Activated CD8-positive, alpha-beta memory T cell treated with anti-CD3 and anti-CD28 coated beads, Interleukin-2, amount 50 U/mL, for 1 hour (primary cell): ENCODE results near the gene NTRK2.
"Not testable (repeated sequence)": the region's sequence is repeated elsewhere in the genome, so short reads cannot be mapped to it uniquely, and the experiment has no call there.

Source experiments
- DNase-seq: peaks from one replicate; pipeline ENCODE4 v3.0.0-alpha.2; 2020; ENCODE audit errors: extremely low read depth

The NTRK2 gene

DNA sequence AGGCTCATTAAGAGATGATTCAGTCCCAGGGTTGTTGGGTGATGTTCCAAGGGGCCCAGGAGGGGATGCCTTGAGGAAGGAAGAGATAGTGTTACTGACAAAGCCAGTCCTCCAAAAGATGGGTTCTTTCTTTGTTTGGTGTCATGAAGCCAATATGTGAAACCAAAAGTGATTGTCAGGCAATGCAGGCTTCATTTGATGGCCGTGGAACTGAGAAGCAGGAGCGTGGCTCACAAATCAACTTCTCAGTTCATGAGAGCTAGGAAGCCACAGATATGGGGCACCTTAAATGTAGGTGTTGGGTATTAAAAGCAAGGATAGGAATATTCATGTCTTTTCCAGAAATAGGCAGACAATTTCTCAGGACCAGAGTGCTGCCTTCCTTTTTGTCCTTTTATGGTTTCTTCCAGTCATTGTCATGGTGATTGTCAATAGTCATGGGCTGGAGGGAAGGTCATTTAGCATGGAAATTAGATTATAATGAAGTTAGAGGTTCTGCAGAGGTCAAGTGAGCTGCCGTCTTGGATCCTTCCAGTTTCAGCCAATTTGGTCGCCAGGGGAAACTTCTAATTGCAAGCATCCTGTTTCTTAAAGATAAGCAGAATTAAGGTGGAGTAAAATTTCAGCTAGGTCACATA, 393.0 kb downstream of the NTRK2 start:
- no peak for DNase-seq

DNA sequence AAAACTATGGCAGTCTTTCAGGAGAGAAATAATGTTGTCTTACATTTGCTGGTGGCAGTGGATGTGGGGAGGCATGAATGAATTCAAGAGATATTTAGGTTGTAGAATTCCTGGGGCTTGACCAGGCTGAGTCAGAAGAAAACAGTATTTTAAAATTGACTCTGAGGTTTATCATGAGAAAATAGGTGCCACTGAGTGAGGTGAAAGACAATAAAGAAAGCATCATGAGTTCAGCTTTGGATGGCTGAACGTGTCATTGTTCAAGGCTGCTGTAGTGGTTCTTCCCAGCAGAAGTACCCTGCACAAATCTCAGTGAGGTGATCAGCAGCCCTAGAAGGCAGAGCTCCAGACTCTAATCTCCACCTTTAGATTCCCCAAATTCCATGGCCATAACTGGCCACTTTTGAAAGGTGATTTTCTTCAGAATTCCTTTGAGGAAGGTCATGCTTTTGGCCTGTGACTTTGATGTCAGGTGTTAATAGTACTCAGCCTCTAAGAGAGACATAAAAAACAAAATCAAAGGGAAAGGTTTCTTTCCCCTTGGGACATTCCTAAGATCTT, 395.4 kb downstream of the NTRK2 start:
- no peak for DNase-seq

DNA sequence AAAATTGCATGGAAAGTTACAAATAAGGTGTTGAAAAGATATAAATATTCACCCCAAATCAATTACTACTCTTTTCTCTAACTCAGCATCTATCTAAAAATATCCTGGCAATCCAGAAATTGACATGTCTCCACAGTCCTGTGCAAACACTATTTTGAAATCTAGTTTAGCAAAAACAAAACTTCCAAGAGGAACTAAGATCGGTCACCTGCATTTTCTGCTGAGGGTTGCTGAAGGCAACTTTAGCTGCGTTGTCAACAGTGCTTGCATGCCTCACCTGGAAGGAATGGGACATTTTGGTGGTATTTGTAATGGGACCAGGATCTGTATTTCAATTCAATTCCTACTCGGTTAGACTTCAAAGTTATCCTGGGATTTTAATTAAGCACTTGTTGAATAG, 398.3 kb downstream of the NTRK2 start:
- no peak for DNase-seq

DNA sequence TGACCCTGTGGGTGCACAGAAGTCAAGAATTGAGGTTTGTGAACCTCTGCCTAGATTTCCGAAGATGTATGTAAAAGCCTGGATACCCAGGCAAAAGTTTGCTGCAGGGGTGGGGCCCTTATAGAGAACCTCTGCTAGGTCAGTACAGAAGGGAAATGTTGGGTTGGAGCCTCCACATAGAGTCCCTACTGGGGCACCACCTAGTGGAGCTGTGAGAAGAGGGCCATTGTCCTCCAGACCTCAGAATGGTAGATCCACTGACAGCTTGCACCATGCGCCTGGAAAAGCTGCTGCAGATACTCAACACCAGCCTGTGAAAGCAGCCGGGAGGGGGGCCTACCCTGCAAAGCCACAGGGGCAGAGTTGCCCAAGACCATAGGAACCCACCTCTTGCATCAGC, 399.9 kb downstream of the NTRK2 start:
- not testable (repeated sequence) for DNase-seq
